AG04449 (cell line): ENCODE measurements around the gene TRIOBP.

Experiments
- CTCF ChIA-PET: fragments of 350-600 bp; formaldehyde crosslinking; extraction: SDS; loops from one replicate; lab custom pipeline; 2021; ENCODE audit warnings: antibody characterized with exemption; lab: Yijun Ruan, JAX
- POLR2A ChIA-PET: fragments of 400-600, 350-600 bp; formaldehyde crosslinking; extraction: SDS; loops from one replicate; lab custom pipeline; 2020; ENCODE audit warnings: antibody characterized with exemption, inconsistent platforms; lab: Yijun Ruan, JAX
- DNase-seq: peaks from one replicate; pipeline ENCODE4 v3.0.0-alpha.2; 2010; ENCODE audit warnings: low read depth, low spot score
- H3K4me3 ChIP-seq: 2 replicates; pipeline ENCODE4 v1.5.1; 2011; ENCODE audit warnings: low read depth, mild to moderate bottlenecking, control low read depth, low read length
- CTCF ChIP-seq: IDR thresholded peaks from one replicate; pipeline ENCODE4 v1.5.1; 2011; ENCODE audit warnings: mild to moderate bottlenecking, moderate library complexity, low read length, control low read depth, inconsistent platforms; ENCODE audit not compliant: insufficient read depth; ENCODE audit errors: missing control alignments

TRIOBP gene

GRCh38 chr22:37697538-37697835 lies 639 bp downstream of the TRIOBP start:
- peak overlapping the region; percentile 64 for H3K4me3 ChIP-seq
- no peak for TF ChIP-seq CTCF
- DNase-seq = no peak
- CTCF ChIA-PET = interaction anchor here (0.8 to 5.5 kb wide), 11 partner anchors 9 to 69 kb away, joined by 3 to 69 read pairs (median 5); no protein-coding TSS in a partner anchor
- POLR2A ChIA-PET = interaction anchor here (0.6 to 0.7 kb wide), 2 partner anchors 43 to 1620 kb away, joined by 3 read pairs; no protein-coding TSS in a partner anchor

- TF ChIP-seq CTCF = no peak
- ChIA-PET POLR2A (no interaction called here), CTCF (no interaction called here)
- DNase-seq = no peak
- H3K4me3 ChIP-seq = no peak overlapping the region
These were observed 4.4 kb downstream of the TRIOBP start for GRCh38 chr22:37701141-37701786.

GRCh38 chr22:37703906-37704305 lies 7.1 kb downstream of the TRIOBP start:
- H3K4me3 ChIP-seq = no peak overlapping the region
- ChIA-PET CTCF (interaction anchor here (1.1 to 2.1 kb wide), 3 partner anchors 22 to 97 kb away, joined by 3 to 9 read pairs (median 4); no protein-coding TSS in a partner anchor), POLR2A (interaction anchor here (1.7 kb wide), 1 partner anchor 29 kb away, joined by 3 read pairs; the partner anchor contains the start of gene LGALS1)
- no peak for DNase-seq
- no peak for TF ChIP-seq CTCF

GRCh38 chr22:37704645-37705044 lies 7.8 kb downstream of the TRIOBP start:
- no peak overlapping the region for H3K4me3 ChIP-seq
- no peak for TF ChIP-seq CTCF
- CTCF ChIA-PET = interaction anchor here (2.1 kb wide), 1 partner anchor 62 kb away, joined by 9 read pairs; no protein-coding TSS in a partner anchor
- POLR2A ChIA-PET = interaction anchor here (1.7 kb wide), 1 partner anchor 30 kb away, joined by 3 read pairs; the partner anchor contains the start of gene LGALS1
- no peak for DNase-seq

GRCh38 chr22:37705205-37705604 lies 8.4 kb downstream of the TRIOBP start:
- POLR2A ChIA-PET = interaction anchor here (1.7 kb wide), 1 partner anchor 30 kb away, joined by 3 read pairs; the partner anchor contains the start of gene LGALS1
- no peak for TF ChIP-seq CTCF
- DNase-seq = no peak
- CTCF ChIA-PET = interaction anchor here (2.1 kb wide), 1 partner anchor 62 kb away, joined by 9 read pairs; no protein-coding TSS in a partner anchor
- H3K4me3 ChIP-seq = no peak overlapping the region

- TF ChIP-seq CTCF = no peak
- no peak for DNase-seq
- no peak overlapping the region for H3K4me3 ChIP-seq
- CTCF ChIA-PET = no interaction called here
- POLR2A ChIA-PET = no interaction called here
These were observed 12.0 kb downstream of the TRIOBP start for GRCh38 chr22:37708580-37709444.
